Caco-2 (cell line): ENCODE results near the gene ALKAL2. TPM values are rescaled to one million over a fixed set of nuclear protein-coding genes. Genes with fewer than 3 reads are reported as not detected.

Experiments used
- BruUV-seq: library from RNA; stranded (reverse); fragments of 400-500 nt; replicated peaks from 2 replicates; lab custom pipeline; 2021; lab: Mats Ljungman, UMichigan
- CTCF ChIA-PET: fragments of 300-600 bp; sonication (Branson Sonifier 250); formaldehyde crosslinking; loops from one replicate; lab custom pipeline; 2022; ENCODE audit warnings: antibody characterized with exemption; lab: Charles Lee
- POLR2A ChIA-PET: fragments of 300-600 bp; sonication (Branson Sonifier 250); formaldehyde crosslinking; loops from one replicate; lab custom pipeline; 2022; ENCODE audit warnings: antibody characterized with exemption; lab: Charles Lee
- DNase-seq, 2 experiments: peaks; one replicate each; pipeline versions ENCODE4 v3.0.0 to v3.0.0-alpha.2; 2020 to 2022
- H3K27me3 ChIP-seq: replicated peaks from 2 replicates; pipeline ENCODE4 v1.6.0; 2011; ENCODE audit warnings: low read length; ENCODE audit not compliant: control insufficient read depth, insufficient read depth
- H3K36me3 ChIP-seq: 2 replicates; pipeline ENCODE4 v1.5.1; 2011; ENCODE audit warnings: low read length; ENCODE audit not compliant: control insufficient read depth, insufficient read depth
- H3K4me1 ChIP-seq: fragments of 250-450 bp; sonication (Bioruptor Pico); 2 replicates; pipeline ENCODE4 v1.5.1; 2020; ENCODE audit warnings: mild to moderate bottlenecking
- H3K4me3 ChIP-seq: 2 replicates; pipeline ENCODE4 v1.5.1; 2011; ENCODE audit warnings: low read depth, mild to moderate bottlenecking, control low read depth, low read length
- H3K9me3 ChIP-seq: fragments of 250-450 bp; sonication (Bioruptor Pico); 2 replicates; pipeline ENCODE4 v1.5.1; 2020; ENCODE audit warnings: mild to moderate bottlenecking, moderate library complexity
- H3K27ac Mint-ChIP-seq: one replicate; pipeline ENCODE4 v1.8.0; 2022; ENCODE audit warnings: mixed read lengths; ENCODE audit not compliant: unreplicated experiment
- H3K27me3 Mint-ChIP-seq: one replicate; pipeline ENCODE4 v1.8.0; 2022; ENCODE audit warnings: mixed read lengths; ENCODE audit not compliant: insufficient read depth, unreplicated experiment
- H3K36me3 Mint-ChIP-seq: one replicate; pipeline ENCODE4 v1.8.0; 2022; ENCODE audit warnings: mild to moderate bottlenecking, mixed read lengths; ENCODE audit not compliant: insufficient read depth, unreplicated experiment
- H3K4me1 Mint-ChIP-seq: one replicate; pipeline ENCODE4 v1.8.0; 2022; ENCODE audit warnings: low read depth, mixed read lengths; ENCODE audit not compliant: unreplicated experiment
- H3K4me3 Mint-ChIP-seq: one replicate; pipeline ENCODE4 v1.8.0; 2022; ENCODE audit warnings: mild to moderate bottlenecking, moderate library complexity, mixed read lengths; ENCODE audit not compliant: unreplicated experiment
- H3K9me3 Mint-ChIP-seq: one replicate; pipeline ENCODE4 v1.8.0; 2022; ENCODE audit warnings: mixed read lengths; ENCODE audit not compliant: unreplicated experiment
- CTCF ChIP-seq, 2 experiments: fragments of 200-600 bp in 1 of 2; IDR thresholded peaks; 1 replicate in 1 of 2; 2 replicates in 1 of 2; pipeline versions ENCODE4 v1.5.1 to v1.8.0; 2011 to 2022; ENCODE audit warnings: antibody characterized with exemption in 1 of 2, control low read depth in 1 of 2, inconsistent platforms in 1 of 2, low read depth in 1 of 2, low read length in 1 of 2, mild to moderate bottlenecking in 1 of 2, moderate library complexity in 1 of 2; ENCODE audit not compliant: insufficient read depth in 1 of 2, severe bottlenecking in 1 of 2, unreplicated experiment in 1 of 2
- intact Hi-C: fragments of 100-400 bp; cut with micrococcal nuclease; formaldehyde crosslinking; loops from one replicate; pipeline ENCODE4 v1.10.0; 2022; ENCODE audit not compliant: unreplicated experiment
- total RNA-seq: library from RNA; stranded (reverse); gene quantifications from 2 replicates; pipeline ENCODE4 v1.2.3, GENCODE V29; 2022

The ALKAL2 gene
- total RNA-seq, 1 experiment from 2014 or later: not detected

DNA sequence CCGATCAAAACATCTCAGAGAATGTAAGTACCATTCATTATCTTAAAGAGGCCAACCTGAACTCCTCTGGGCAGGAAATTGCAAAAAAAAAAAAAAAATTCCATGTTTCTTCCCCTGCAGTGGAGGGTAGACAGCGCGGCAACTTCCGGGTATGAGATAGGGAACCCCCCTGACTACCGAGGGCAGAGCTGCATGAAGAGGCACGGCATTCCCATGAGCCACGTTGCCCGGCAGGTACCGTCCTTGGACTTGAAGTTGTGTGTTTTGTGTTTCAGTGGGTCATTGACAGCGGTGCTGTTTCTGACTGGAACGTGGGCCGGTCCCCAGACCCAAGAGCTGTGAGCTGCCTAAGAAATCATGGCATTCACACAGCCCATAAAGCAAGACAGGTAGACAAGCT lies 16.0 kb downstream of the ALKAL2 start:
- intact Hi-C loops: no loop called here
- H3K4me1 Mint-ChIP-seq: peaks cover 12% of the 10 kb centered on the region
- BruUV-seq: no TSS peak
- 0 out of 2 replicates have a peak, but pooled peaks cover 2% of the 10 kb centered on the region for H3K36me3 ChIP-seq
- H3K4me1 ChIP-seq: no peaks in the 10 kb centered on the region
- no peaks in the 10 kb centered on the region for H3K27me3 Mint-ChIP-seq
- no peaks in the 10 kb centered on the region for H3K9me3 ChIP-seq
- H3K4me3 ChIP-seq: no peak overlapping the region
- TF ChIP-seq CTCF (IDR thresholded peaks at IDR 0.05; ENCODE audit: insufficient read depth in 1 of 2, low read depth in 1 of 2, low read length in 1 of 2, severe bottlenecking in 1 of 2, unreplicated experiment in 1 of 2): no peak
- H3K27me3 ChIP-seq: no peaks in the 10 kb centered on the region
- no peak overlapping the region for H3K27ac Mint-ChIP-seq
- H3K4me3 Mint-ChIP-seq: no peak overlapping the region
- H3K36me3 Mint-ChIP-seq: peaks cover 43% of the 10 kb centered on the region
- DNase-seq: no peak
- ChIA-PET POLR2A (no interaction called here), CTCF (interaction anchor here (1.0 kb wide), 1 partner anchor 23 kb away, joined by 3 read pairs; no protein-coding TSS in a partner anchor)
- H3K9me3 Mint-ChIP-seq: no peaks in the 10 kb centered on the region

GRCh38 chr2:270861-271260 lies 17.0 kb downstream of the ALKAL2 start:
- Mint-ChIP-seq H3K4me1 (peaks cover 16% of the 10 kb centered on the region), H3K36me3 (peaks cover 36% of the 10 kb centered on the region), H3K27ac (no peak overlapping the region), H3K4me3 (no peak overlapping the region), H3K9me3 (no peaks in the 10 kb centered on the region), H3K27me3 (no peaks in the 10 kb centered on the region)
- ChIA-PET POLR2A (no interaction called here), CTCF (no interaction called here)
- no peaks in the 10 kb centered on the region for H3K9me3 ChIP-seq
- intact Hi-C loops: no loop called here
- no peak overlapping the region for H3K4me3 ChIP-seq
- no peaks in the 10 kb centered on the region for H3K27me3 ChIP-seq
- no peak for DNase-seq
- H3K4me1 ChIP-seq: peaks cover 9% of the 10 kb centered on the region
- BruUV-seq: no TSS peak
- TF ChIP-seq CTCF (IDR thresholded peaks at IDR 0.05; ENCODE audit: insufficient read depth in 1 of 2, low read depth in 1 of 2, low read length in 1 of 2, severe bottlenecking in 1 of 2, unreplicated experiment in 1 of 2): no peak
- no peaks in the 10 kb centered on the region for H3K36me3 ChIP-seq

- peaks cover 11% of the 10 kb centered on the region for H3K4me1 ChIP-seq
- intact Hi-C loops: no loop called here
- POLR2A ChIA-PET: no interaction called here
These were observed 18.4 kb downstream of the ALKAL2 start for GRCh38 chr2:269356-270030.

More at GRCh38 chr2:269356-270030, 18.4 kb downstream of the ALKAL2 start:
- CTCF ChIA-PET: interaction anchor here (0.6 kb wide), 1 partner anchor 18 kb away, joined by 3 read pairs; no protein-coding TSS in a partner anchor
- Histone ChIP-seq H3K4me3 (no peak overlapping the region), H3K9me3 (no peaks in the 10 kb centered on the region), H3K36me3 (no peaks in the 10 kb centered on the region), H3K27me3 (no peaks in the 10 kb centered on the region)
- H3K27me3 Mint-ChIP-seq: no peaks in the 10 kb centered on the region
- H3K4me3 Mint-ChIP-seq: no peak overlapping the region
- H3K9me3 Mint-ChIP-seq: no peaks in the 10 kb centered on the region
- H3K4me1 Mint-ChIP-seq: peaks cover 16% of the 10 kb centered on the region
- no peak for TF ChIP-seq CTCF (IDR thresholded peaks at IDR 0.05; ENCODE audit: insufficient read depth in 1 of 2, low read depth in 1 of 2, low read length in 1 of 2, severe bottlenecking in 1 of 2, unreplicated experiment in 1 of 2)
- no peak for DNase-seq
- H3K36me3 Mint-ChIP-seq: peaks cover 29% of the 10 kb centered on the region
- H3K27ac Mint-ChIP-seq: no peak overlapping the region
- no TSS peak for BruUV-seq
